ENCODE results near the gene SLC17A3.

SLC17A3 gene

GRCh38 chr6:25874118-25874517 is at the start of gene SLC17A3:
Gene SLC17A3, minus strand, starts transcription at chr6:25874243. Its CDS starts 5,856 bp downstream, at chr6:25868387.
- DNase-seq, result no peak

- no peak for DNase-seq
Measured at GRCh38 chr6:25922301-25922700, 48.3 kb upstream of the SLC17A3 start.

GRCh38 chr6:25921525-25922203 is 47.6 kb upstream of the SLC17A3 start:
- DNase-seq, result no peak

GRCh38 chr6:25919657-25920056 is 45.6 kb upstream of the SLC17A3 start:
- DNase-seq, result no peak

GRCh38 chr6:25918083-25918683 is 44.1 kb upstream of the SLC17A3 start:
- DNase-seq, result no peak

- DNase-seq, result no peak
Measured at GRCh38 chr6:25916789-25917490, 42.9 kb upstream of the SLC17A3 start.

GRCh38 chr6:25916330-25916729 is 42.3 kb upstream of the SLC17A3 start:
- DNase-seq, result no peak

- no peak for DNase-seq
Measured at GRCh38 chr6:25913741-25914140, 39.7 kb upstream of the SLC17A3 start.

- no peak for DNase-seq
Measured at GRCh38 chr6:25911351-25911750, 37.3 kb upstream of the SLC17A3 start.

GRCh38 chr6:25907475-25908014 is 33.5 kb upstream of the SLC17A3 start:
- DNase-seq, result no peak

- DNase-seq, result no peak
Measured at GRCh38 chr6:25903467-25904099, 29.5 kb upstream of the SLC17A3 start.

- DNase-seq, result no peak
Measured at GRCh38 chr6:25902071-25902470, 28.0 kb upstream of the SLC17A3 start.

GRCh38 chr6:25900843-25901242 is 26.8 kb upstream of the SLC17A3 start:
- no peak for DNase-seq

- no peak for DNase-seq
Measured at GRCh38 chr6:25899580-25900408, 25.8 kb upstream of the SLC17A3 start.

GRCh38 chr6:25899123-25899522 is 25.1 kb upstream of the SLC17A3 start:
- DNase-seq, result no peak

- DNase-seq, result no peak
Measured at GRCh38 chr6:25898289-25898977, 24.4 kb upstream of the SLC17A3 start.

- DNase-seq, result no peak
Measured at GRCh38 chr6:25896252-25896651, 22.2 kb upstream of the SLC17A3 start.

GRCh38 chr6:25895771-25896170 is 21.7 kb upstream of the SLC17A3 start:
- no peak for DNase-seq

GRCh38 chr6:25893778-25894177 is 19.7 kb upstream of the SLC17A3 start:
- DNase-seq, result no peak

- no peak for DNase-seq
Measured at GRCh38 chr6:25892877-25893276, 18.8 kb upstream of the SLC17A3 start.

All from CD4-positive, alpha-beta T cell treated with Interferon alpha-2 for 1 hour (primary cell).